Osteocyte (in vitro differentiated cells): ENCODE results near the gene COL4A4. TPM values are rescaled to one million over a fixed set of nuclear protein-coding genes. Genes with fewer than 3 reads are reported as not detected.
A peak's percentile ranks its signal among the peaks of the same experiment; 100 is the strongest.
"Not testable (repeated sequence)": the region's sequence is repeated elsewhere in the genome, so short reads cannot be mapped to it uniquely, and the experiment has no call there.

Source experiments
- DNase-seq: peaks from one replicate; pipeline ENCODE4 v3.0.0; 2021; ENCODE audit warnings: mixed read lengths; ENCODE audit not compliant: unreplicated experiment; ENCODE audit errors: extremely low spot score
- H3K27ac Mint-ChIP-seq: one replicate; pipeline ENCODE4 v1.8.0; 2021; ENCODE audit warnings: mild to moderate bottlenecking, mixed read lengths; ENCODE audit not compliant: unreplicated experiment
- H3K27me3 Mint-ChIP-seq: one replicate; pipeline ENCODE4 v1.8.0; 2021; ENCODE audit warnings: mixed read lengths; ENCODE audit not compliant: unreplicated experiment
- H3K36me3 Mint-ChIP-seq: one replicate; pipeline ENCODE4 v1.8.0; 2021; ENCODE audit warnings: mixed read lengths; ENCODE audit not compliant: unreplicated experiment
- H3K4me1 Mint-ChIP-seq: one replicate; pipeline ENCODE4 v1.8.0; 2021; ENCODE audit warnings: mixed read lengths; ENCODE audit not compliant: unreplicated experiment
- H3K4me3 Mint-ChIP-seq: one replicate; pipeline ENCODE4 v1.8.0; 2021; ENCODE audit warnings: mild to moderate bottlenecking, moderate library complexity, mixed read lengths; ENCODE audit not compliant: unreplicated experiment
- H3K9me3 Mint-ChIP-seq: one replicate; pipeline ENCODE4 v1.8.0; 2021; ENCODE audit warnings: mixed read lengths; ENCODE audit not compliant: unreplicated experiment
- CTCF ChIP-seq: fragments of 200-600 bp; sonication (generic); IDR thresholded peaks from 2 replicates; pipeline ENCODE4 v1.5.0; 2021; ENCODE audit warnings: antibody characterized with exemption, mild to moderate bottlenecking, moderate library complexity
- total RNA-seq: library from RNA; stranded (reverse); gene quantifications from 2 replicates; pipeline ENCODE4 v1.2.1, GENCODE V29; 2021

The COL4A4 gene
- total RNA-seq, 1 donor from 2014 or later, result 2.0 TPM

- Mint-ChIP-seq H3K27ac (no peak overlapping the region), H3K4me3 (no peak overlapping the region), H3K36me3 (no peaks in the 10 kb centered on the region), H3K4me1 (no peaks in the 10 kb centered on the region), H3K27me3 (no peaks in the 10 kb centered on the region), H3K9me3 (no peaks in the 10 kb centered on the region)
- no peak for TF ChIP-seq CTCF
- no peak for DNase-seq
Measured at GRCh38 chr2:227082286-227082685, 81.7 kb downstream of the COL4A4 start.

GRCh38 chr2:227079726-227080125, 84.3 kb downstream of the COL4A4 start:
- Mint-ChIP-seq H3K27ac (no peak overlapping the region), H3K27me3 (no peaks in the 10 kb centered on the region), H3K4me3 (no peak overlapping the region), H3K9me3 (no peaks in the 10 kb centered on the region), H3K36me3 (no peaks in the 10 kb centered on the region), H3K4me1 (no peaks in the 10 kb centered on the region)
- no peak for DNase-seq
- TF ChIP-seq CTCF, result no peak

- H3K27ac Mint-ChIP-seq, H3K9me3 Mint-ChIP-seq: not testable (repeated sequence)
- peak overlapping the region; percentile 26 for H3K4me3 Mint-ChIP-seq
Measured at GRCh38 chr2:227065065-227065464, 98.9 kb downstream of the COL4A4 start.

GRCh38 chr2:227058888-227059399, 105.1 kb downstream of the COL4A4 start:
- Mint-ChIP-seq H3K36me3 (no peaks in the 10 kb centered on the region), H3K27me3 (peaks cover under 1% of the 10 kb centered on the region), H3K4me1 (no peaks in the 10 kb centered on the region), H3K27ac (no peak overlapping the region), H3K9me3 (peaks cover under 1% of the 10 kb centered on the region), H3K4me3 (no peak overlapping the region)
- TF ChIP-seq CTCF, result no peak
- no peak for DNase-seq

More at GRCh38 chr2:227065065-227065464, 98.9 kb downstream of the COL4A4 start:
- H3K36me3 Mint-ChIP-seq, H3K4me1 Mint-ChIP-seq, DNase-seq: not testable (repeated sequence)
- H3K27me3 Mint-ChIP-seq, result peaks cover 10% of the 10 kb centered on the region

- no peak for TF ChIP-seq CTCF
- H3K9me3 Mint-ChIP-seq, result no peaks in the 10 kb centered on the region
- no peaks in the 10 kb centered on the region for H3K27me3 Mint-ChIP-seq
- DNase-seq, result no peak
- H3K4me1 Mint-ChIP-seq, result no peaks in the 10 kb centered on the region
- no peak overlapping the region for H3K4me3 Mint-ChIP-seq
- no peak overlapping the region for H3K27ac Mint-ChIP-seq
- no peaks in the 10 kb centered on the region for H3K36me3 Mint-ChIP-seq
Measured at GRCh38 chr2:227057743-227058447, 106.1 kb downstream of the COL4A4 start.
